Islet of Langerhans (tissue), 1 donor: ENCODE data around the gene MIER3.

Experiments used
- FAIRE-seq: peaks from one replicate; lab custom pipeline; 2011; peaks lifted over from hg19 to GRCh38; lab: Jason Lieb, UNC

MIER3 gene

GRCh38 chr5:56961746-56962145 lies 9.8 kb upstream of the MIER3 start:
- no peak for FAIRE-seq

DNA sequence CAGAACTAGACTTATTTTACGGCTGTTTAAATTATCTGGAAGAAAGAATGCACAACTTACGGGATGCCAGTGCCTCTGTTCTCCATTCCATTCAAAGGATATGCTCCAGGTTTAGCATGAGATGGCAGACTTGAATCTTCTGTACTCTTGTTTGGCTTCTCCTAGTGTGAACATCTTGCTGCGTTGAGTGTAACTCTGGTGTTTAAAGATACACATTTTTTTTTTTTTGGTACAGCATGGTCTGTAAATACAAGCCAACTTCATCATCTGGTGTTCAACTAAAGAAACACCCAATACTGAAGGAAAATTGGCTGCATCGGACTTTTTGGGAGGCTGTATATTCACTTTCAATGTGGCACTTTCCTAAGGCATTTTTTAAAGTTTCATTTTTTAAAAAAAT lies 7.4 kb upstream of the MIER3 start:
- no peak for FAIRE-seq

DNA sequence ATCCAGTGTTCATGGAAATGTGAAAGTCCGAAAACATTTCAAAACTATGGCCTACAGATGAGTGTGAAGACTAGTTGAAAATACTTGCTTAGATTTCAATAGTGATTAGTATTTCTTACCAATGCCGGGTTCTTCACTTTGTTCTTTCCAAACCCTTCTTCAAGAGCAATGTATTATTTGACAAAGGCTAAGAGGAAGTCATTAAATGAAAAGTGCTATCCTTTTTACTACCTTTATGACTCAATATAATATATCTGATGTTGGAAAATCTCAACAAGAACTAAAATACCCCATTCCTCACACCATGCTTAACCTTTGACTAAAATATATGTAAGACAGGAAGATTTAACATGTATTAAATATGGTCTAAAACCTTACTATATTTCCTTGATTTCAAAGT lies 6.7 kb upstream of the MIER3 start:
- FAIRE-seq: no peak

GRCh38 chr5:56954262-56954661 lies 2.3 kb upstream of the MIER3 start:
- no peak for FAIRE-seq

DNA sequence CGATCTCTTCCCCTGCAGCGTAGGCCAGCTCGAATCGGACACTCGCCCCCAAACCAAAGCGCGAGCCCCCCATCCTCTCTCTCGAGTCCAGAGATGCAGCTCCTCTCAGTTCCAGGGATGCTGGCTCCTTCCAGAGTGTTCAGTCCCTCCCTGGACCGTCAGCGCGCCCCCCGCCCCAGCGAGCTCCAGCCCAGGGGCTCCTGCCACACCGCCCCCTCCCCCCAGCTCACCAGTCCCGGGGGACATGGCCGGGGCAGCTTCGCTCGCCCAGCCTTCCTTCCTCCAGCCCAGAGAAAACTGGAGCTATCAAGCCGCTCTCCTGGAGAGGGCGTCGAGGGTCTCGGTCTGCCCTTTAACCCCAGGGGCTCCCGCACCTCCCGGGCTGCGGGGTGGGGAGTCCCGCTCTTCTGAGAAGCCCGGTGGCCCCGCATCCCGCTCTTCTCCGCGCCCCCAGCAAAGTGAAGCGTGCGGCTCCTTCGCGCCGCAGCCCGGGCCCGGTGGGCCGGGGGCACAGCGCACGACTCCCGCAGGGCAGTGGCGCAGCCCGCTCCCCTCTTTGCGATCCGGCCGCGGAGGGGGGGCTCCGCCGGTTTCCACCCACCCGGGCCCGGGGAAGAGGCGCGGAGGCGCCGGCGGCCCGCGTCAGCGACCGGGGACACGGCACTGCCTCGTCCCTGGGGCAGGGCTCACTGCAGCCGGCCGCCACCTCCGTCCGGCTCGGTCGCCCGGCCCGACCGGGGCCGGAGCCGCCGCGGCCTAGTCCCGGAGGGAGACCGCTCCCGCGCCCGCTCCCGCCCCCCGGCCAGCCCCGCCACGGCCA lies 587 bp downstream of the MIER3 start:
- FAIRE-seq: no peak

- no peak for FAIRE-seq
Measured at GRCh38 chr5:56950626-56951125, 1.2 kb downstream of the MIER3 start.

GRCh38 chr5:56947052-56947451 lies 4.9 kb downstream of the MIER3 start:
- FAIRE-seq: peak; percentile 30

- FAIRE-seq: no peak
Measured at GRCh38 chr5:56941981-56942380, 9.9 kb downstream of the MIER3 start.

- no peak for FAIRE-seq
Measured at GRCh38 chr5:56938858-56939257, 13.1 kb downstream of the MIER3 start.

DNA sequence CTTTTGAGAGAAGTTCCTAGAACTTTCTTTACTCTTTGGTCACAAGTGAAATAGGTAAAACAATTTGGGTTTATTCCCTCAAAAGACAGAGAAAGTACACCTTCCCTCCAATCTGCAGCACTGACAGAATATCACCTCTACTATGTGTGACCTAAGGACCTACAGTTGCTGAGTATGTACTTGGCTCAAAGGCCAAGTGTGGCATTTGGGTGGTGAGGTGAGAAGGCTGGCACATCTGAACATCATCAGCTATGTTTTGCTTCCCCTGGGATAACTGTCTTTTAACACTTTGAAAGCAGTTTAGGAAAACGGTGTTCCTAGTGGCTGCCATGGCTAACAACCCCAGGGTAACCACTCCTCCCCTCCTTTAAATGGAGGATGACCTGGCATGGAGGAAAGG lies 17.6 kb downstream of the MIER3 start:
- FAIRE-seq: no peak

- no peak for FAIRE-seq
Measured at GRCh38 chr5:56922922-56923321, 29.0 kb downstream of the MIER3 start.

DNA sequence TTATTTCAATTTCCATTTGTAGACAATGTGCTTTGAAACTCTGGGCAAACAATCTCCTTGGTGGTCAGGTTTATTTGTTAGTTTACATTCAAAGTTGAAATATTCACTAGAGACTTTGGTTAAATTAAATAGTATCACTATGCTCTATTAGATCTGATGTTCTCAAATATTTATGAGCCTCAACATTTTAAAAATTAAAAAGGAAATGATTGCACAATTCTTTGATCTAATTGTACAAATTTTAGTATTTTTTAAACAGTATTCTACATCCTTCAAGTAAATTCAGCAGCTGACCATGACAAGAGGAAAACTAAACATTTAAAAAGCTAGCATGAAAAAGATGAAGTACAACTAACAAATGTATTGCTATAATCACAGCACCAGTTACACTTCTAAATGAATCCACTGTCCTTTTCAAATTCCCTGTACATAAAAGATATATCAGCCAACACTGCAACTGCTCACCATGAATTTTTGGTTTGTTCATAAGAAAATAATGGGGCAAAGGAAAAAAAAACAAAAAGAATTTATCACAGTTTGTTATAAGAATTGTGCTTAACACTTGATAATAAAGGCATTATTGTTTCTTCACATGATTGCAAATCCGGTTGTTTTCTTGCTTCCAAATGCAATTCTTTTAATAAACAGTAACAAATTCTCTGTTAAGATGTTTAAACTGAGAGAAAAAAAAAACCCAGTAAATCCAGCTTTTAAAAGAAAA lies 31.8 kb downstream of the MIER3 start:
- FAIRE-seq: peak; percentile 71

DNA sequence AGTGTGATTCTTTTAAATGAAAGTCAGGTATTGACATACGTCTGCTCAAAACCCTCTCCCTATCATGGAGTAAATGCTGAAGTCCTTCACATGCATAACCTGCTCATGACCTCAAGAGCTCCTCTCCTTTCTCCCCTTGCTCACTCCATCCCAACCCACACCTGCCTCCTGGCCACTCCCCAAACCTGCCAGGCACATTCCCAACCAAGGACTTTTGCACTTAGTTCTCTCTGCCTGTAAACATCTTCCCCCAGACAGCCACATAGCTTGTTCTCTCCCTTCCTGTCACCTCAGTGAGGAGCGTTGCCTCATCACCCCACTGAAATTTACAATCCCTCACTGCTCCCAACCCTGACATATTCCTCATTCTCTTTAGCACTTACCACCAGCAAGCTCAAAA lies 33.9 kb downstream of the MIER3 start:
- no peak for FAIRE-seq

DNA sequence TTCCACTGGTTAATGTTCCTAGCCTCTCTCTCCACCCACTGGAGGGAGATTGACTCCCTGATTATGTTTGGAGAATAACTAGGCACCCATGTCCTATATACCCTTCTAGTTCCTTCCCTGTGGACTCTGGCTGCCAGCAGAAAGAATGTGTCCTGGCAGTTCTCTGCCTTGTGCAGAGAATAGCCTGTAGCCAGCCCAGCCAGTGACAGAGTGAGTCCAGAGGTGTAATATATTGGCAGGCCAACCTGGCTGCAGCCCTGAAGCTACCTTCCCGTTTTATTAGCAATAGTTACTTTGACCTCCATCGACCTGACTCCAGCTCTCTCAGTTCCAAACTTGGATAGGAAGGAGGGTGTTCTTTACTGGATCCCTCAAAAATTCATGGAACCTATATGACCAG lies 34.4 kb downstream of the MIER3 start:
- FAIRE-seq: no peak

GRCh38 chr5:56914678-56915077 lies 37.2 kb downstream of the MIER3 start:
- FAIRE-seq: peak; percentile 62

DNA sequence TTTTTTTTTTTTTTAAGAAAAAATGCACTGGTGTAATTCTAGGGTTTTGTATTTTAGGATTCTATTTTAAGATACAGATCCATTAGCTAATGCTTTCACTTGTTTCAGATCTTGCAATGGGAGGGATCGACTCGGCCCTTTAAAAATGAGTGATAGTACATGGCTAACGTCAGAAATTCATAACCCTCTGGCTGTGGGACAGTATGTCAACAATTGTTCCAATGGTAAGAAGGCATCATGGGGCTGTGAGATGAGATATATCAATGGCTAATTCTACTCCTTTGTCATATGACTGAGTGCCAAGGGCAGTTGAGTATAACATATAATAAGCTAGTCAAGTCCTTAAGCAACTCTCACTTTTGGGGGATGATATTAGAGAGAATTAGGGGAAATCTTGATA lies 38.2 kb downstream of the MIER3 start:
- FAIRE-seq: no peak

- no peak for FAIRE-seq
Measured at GRCh38 chr5:56910210-56910965, 41.5 kb downstream of the MIER3 start.

- no peak for FAIRE-seq
Measured at GRCh38 chr5:56909294-56910209, 42.4 kb downstream of the MIER3 start, which contains the start of gene SETD9. TSS of gene SETD9 (plus strand) at chr5:56909596. CDS start at chr5:56909646, 50 bp downstream.

- no peak for FAIRE-seq
Measured at GRCh38 chr5:56908942-56909293, 43.0 kb downstream of the MIER3 start.

- peak; percentile 92 for FAIRE-seq
Measured at GRCh38 chr5:56900858-56901578, 50.9 kb downstream of the MIER3 start.

GRCh38 chr5:56900395-56900794 lies 51.5 kb downstream of the MIER3 start:
- FAIRE-seq: no peak
